ENCODE data around the gene C1GALT1.
"Not testable (repeated sequence)": the region's sequence is repeated elsewhere in the genome, so short reads cannot be mapped to it uniquely, and the experiment has no call there.

The C1GALT1 gene

GRCh38 chr7:7231000-7231399, 48.7 kb downstream of the C1GALT1 start:
- H3K4me1 ChIP-seq (ENCODE audit: control insufficient read depth, insufficient read depth, low read length), result peaks cover 5% of the 10 kb centered on the region
- H3K27me3 ChIP-seq (ENCODE audit: control insufficient read depth, insufficient read depth, low read length, poor library complexity, severe bottlenecking), result no peaks in the 10 kb centered on the region
- H3K27ac ChIP-seq (ENCODE audit: insufficient read depth, low read depth, low read length, poor library complexity, severe bottlenecking), result no peak overlapping the region
- WGBS, 2 experiments, result 71 to 84% methylated on average over 1 of the region's 1 CpG
- H3K36me3 ChIP-seq (ENCODE audit: control insufficient read depth, insufficient read depth, low read length), result no peaks in the 10 kb centered on the region
- H3K4me3 ChIP-seq (ENCODE audit: insufficient read depth, low read depth, low read length), result no peak overlapping the region
- no peaks in the 10 kb centered on the region for H3K9me3 ChIP-seq (ENCODE audit: control insufficient read depth, low read length)

GRCh38 chr7:7231865-7232264, 49.5 kb downstream of the C1GALT1 start:
- WGBS, 2 experiments, result 95 to 96% methylated on average over 3 of the region's 3 CpGs
- Histone ChIP-seq H3K9me3 (ENCODE audit: control insufficient read depth, low read length) (no peaks in the 10 kb centered on the region), H3K36me3 (ENCODE audit: control insufficient read depth, insufficient read depth, low read length) (no peaks in the 10 kb centered on the region)

GRCh38 chr7:7235347-7235746, 53.0 kb downstream of the C1GALT1 start:
- Histone ChIP-seq H3K4me1 (ENCODE audit: control insufficient read depth, insufficient read depth, low read length) (peaks cover 13% of the 10 kb centered on the region), H3K27me3 (ENCODE audit: control insufficient read depth, insufficient read depth, low read length, poor library complexity, severe bottlenecking) (no peaks in the 10 kb centered on the region), H3K27ac (ENCODE audit: insufficient read depth, low read depth, low read length, poor library complexity, severe bottlenecking) (no peak overlapping the region), H3K36me3 (ENCODE audit: control insufficient read depth, insufficient read depth, low read length) (no peaks in the 10 kb centered on the region), H3K9me3 (ENCODE audit: control insufficient read depth, low read length) (no peaks in the 10 kb centered on the region), H3K4me3 (ENCODE audit: insufficient read depth, low read depth, low read length) (no peak overlapping the region)
- 95 to 98% methylated on average over 3 of the region's 3 CpGs for WGBS, 2 experiments

More at GRCh38 chr7:7231865-7232264, 49.5 kb downstream of the C1GALT1 start:
- Histone ChIP-seq H3K27me3 (ENCODE audit: control insufficient read depth, insufficient read depth, low read length, poor library complexity, severe bottlenecking) (no peaks in the 10 kb centered on the region), H3K4me1 (ENCODE audit: control insufficient read depth, insufficient read depth, low read length) (peaks cover 5% of the 10 kb centered on the region), H3K27ac (ENCODE audit: insufficient read depth, low read depth, low read length, poor library complexity, severe bottlenecking) (no peak overlapping the region), H3K4me3 (ENCODE audit: insufficient read depth, low read depth, low read length) (no peak overlapping the region)

- WGBS, 2 experiments, result 96 to 100% methylated on average over 1 of the region's 1 CpG
- no peaks in the 10 kb centered on the region for H3K27me3 ChIP-seq (ENCODE audit: control insufficient read depth, insufficient read depth, low read length, poor library complexity, severe bottlenecking)
- H3K9me3 ChIP-seq (ENCODE audit: control insufficient read depth, low read length), result no peaks in the 10 kb centered on the region
- H3K4me3 ChIP-seq (ENCODE audit: insufficient read depth, low read depth, low read length), result no peak overlapping the region
- H3K4me1 ChIP-seq (ENCODE audit: control insufficient read depth, insufficient read depth, low read length), result peaks cover 13% of the 10 kb centered on the region
- no peaks in the 10 kb centered on the region for H3K36me3 ChIP-seq (ENCODE audit: control insufficient read depth, insufficient read depth, low read length)
- H3K27ac ChIP-seq (ENCODE audit: insufficient read depth, low read depth, low read length, poor library complexity, severe bottlenecking), result no peak overlapping the region
Measured at GRCh38 chr7:7236041-7236440, 53.7 kb downstream of the C1GALT1 start.

GRCh38 chr7:7237201-7237977, 55.0 kb downstream of the C1GALT1 start:
- H3K36me3 ChIP-seq (ENCODE audit: control insufficient read depth, insufficient read depth, low read length), result no peaks in the 10 kb centered on the region
- 74 to 75% methylated on average over 4 of the region's 4 CpGs for WGBS, 2 experiments
- peaks cover 13% of the 10 kb centered on the region for H3K4me1 ChIP-seq (ENCODE audit: control insufficient read depth, insufficient read depth, low read length)
- H3K9me3 ChIP-seq (ENCODE audit: control insufficient read depth, low read length), result no peaks in the 10 kb centered on the region
- H3K27me3 ChIP-seq (ENCODE audit: control insufficient read depth, insufficient read depth, low read length, poor library complexity, severe bottlenecking), result no peaks in the 10 kb centered on the region
- no peak overlapping the region for H3K4me3 ChIP-seq (ENCODE audit: insufficient read depth, low read depth, low read length)
- peak overlapping the region; percentile 44 for H3K27ac ChIP-seq (ENCODE audit: insufficient read depth, low read depth, low read length, poor library complexity, severe bottlenecking)

- Histone ChIP-seq H3K27me3 (ENCODE audit: control insufficient read depth, insufficient read depth, low read length, poor library complexity, severe bottlenecking) (no peaks in the 10 kb centered on the region), H3K4me3 (ENCODE audit: insufficient read depth, low read depth, low read length) (no peak overlapping the region), H3K36me3 (ENCODE audit: control insufficient read depth, insufficient read depth, low read length) (no peaks in the 10 kb centered on the region), H3K27ac (ENCODE audit: insufficient read depth, low read depth, low read length, poor library complexity, severe bottlenecking) (no peak overlapping the region), H3K4me1 (ENCODE audit: control insufficient read depth, insufficient read depth, low read length) (peaks cover 13% of the 10 kb centered on the region), H3K9me3 (ENCODE audit: control insufficient read depth, low read length) (no peaks in the 10 kb centered on the region)
- WGBS, 2 experiments, result 20 to 21% methylated on average over 1 of the region's 1 CpG
Measured at GRCh38 chr7:7237978-7238267, 55.6 kb downstream of the C1GALT1 start.

GRCh38 chr7:7239346-7239745, 57.0 kb downstream of the C1GALT1 start:
- H3K36me3 ChIP-seq (ENCODE audit: control insufficient read depth, insufficient read depth, low read length), result no peaks in the 10 kb centered on the region
- 88 to 100% methylated on average over 1 of the region's 1 CpG for WGBS, 2 experiments

GRCh38 chr7:7242899-7243298, 60.6 kb downstream of the C1GALT1 start:
- H3K36me3 ChIP-seq (ENCODE audit: control insufficient read depth, insufficient read depth, low read length), result no peaks in the 10 kb centered on the region
- no peaks in the 10 kb centered on the region for H3K27me3 ChIP-seq (ENCODE audit: control insufficient read depth, insufficient read depth, low read length, poor library complexity, severe bottlenecking)
- no peak overlapping the region for H3K27ac ChIP-seq (ENCODE audit: insufficient read depth, low read depth, low read length, poor library complexity, severe bottlenecking)
- no peaks in the 10 kb centered on the region for H3K4me1 ChIP-seq (ENCODE audit: control insufficient read depth, insufficient read depth, low read length)
- 94 to 95% methylated on average over 2 to 3 of the region's 3 CpGs for WGBS, 2 experiments
- H3K4me3 ChIP-seq (ENCODE audit: insufficient read depth, low read depth, low read length), result no peak overlapping the region
- no peaks in the 10 kb centered on the region for H3K9me3 ChIP-seq (ENCODE audit: control insufficient read depth, low read length)

More at GRCh38 chr7:7239346-7239745, 57.0 kb downstream of the C1GALT1 start:
- H3K4me1 ChIP-seq (ENCODE audit: control insufficient read depth, insufficient read depth, low read length), result peaks cover 8% of the 10 kb centered on the region
- H3K27ac ChIP-seq (ENCODE audit: insufficient read depth, low read depth, low read length, poor library complexity, severe bottlenecking), result no peak overlapping the region
- no peaks in the 10 kb centered on the region for H3K27me3 ChIP-seq (ENCODE audit: control insufficient read depth, insufficient read depth, low read length, poor library complexity, severe bottlenecking)
- no peaks in the 10 kb centered on the region for H3K9me3 ChIP-seq (ENCODE audit: control insufficient read depth, low read length)
- H3K4me3 ChIP-seq (ENCODE audit: insufficient read depth, low read depth, low read length), result no peak overlapping the region

GRCh38 chr7:7245233-7245632, 62.9 kb downstream of the C1GALT1 start:
- WGBS, 2 experiments, result 89 to 93% methylated on average over 12 to 13 of the region's 13 CpGs
- H3K27ac ChIP-seq (ENCODE audit: insufficient read depth, low read depth, low read length, poor library complexity, severe bottlenecking); H3K4me1 ChIP-seq (ENCODE audit: control insufficient read depth, insufficient read depth, low read length); H3K27me3 ChIP-seq (ENCODE audit: control insufficient read depth, insufficient read depth, low read length, poor library complexity, severe bottlenecking); H3K36me3 ChIP-seq (ENCODE audit: control insufficient read depth, insufficient read depth, low read length); H3K4me3 ChIP-seq (ENCODE audit: insufficient read depth, low read depth, low read length); H3K9me3 ChIP-seq (ENCODE audit: control insufficient read depth, low read length): not testable (repeated sequence)

GRCh38 chr7:7246223-7246622, 63.9 kb downstream of the C1GALT1 start:
- WGBS, 2 experiments, result 79 to 90% methylated on average over 3 of the region's 3 CpGs
- no peaks in the 10 kb centered on the region for H3K36me3 ChIP-seq (ENCODE audit: control insufficient read depth, insufficient read depth, low read length)
- H3K27me3 ChIP-seq (ENCODE audit: control insufficient read depth, insufficient read depth, low read length, poor library complexity, severe bottlenecking), result no peaks in the 10 kb centered on the region

More at GRCh38 chr7:7246223-7246622, 63.9 kb downstream of the C1GALT1 start:
- Histone ChIP-seq H3K27ac (ENCODE audit: insufficient read depth, low read depth, low read length, poor library complexity, severe bottlenecking) (no peak overlapping the region), H3K4me1 (ENCODE audit: control insufficient read depth, insufficient read depth, low read length) (peaks cover 5% of the 10 kb centered on the region), H3K9me3 (ENCODE audit: control insufficient read depth, low read length) (no peaks in the 10 kb centered on the region), H3K4me3 (ENCODE audit: insufficient read depth, low read depth, low read length) (no peak overlapping the region)

Measured in ectodermal cell (in vitro differentiated cells).